Astrocyte (in vitro differentiated cells and primary cell): Measurements from ENCODE around the gene PIGZ. TPM values are rescaled to one million over a fixed set of nuclear protein-coding genes. Genes with fewer than 3 reads are reported as not detected.

Experiments
- DNase-seq: peaks from one replicate; pipeline ENCODE4 v3.0.0-alpha.2; 2010; ENCODE audit warnings: low read depth
- FAIRE-seq: peaks from 2 replicates; lab custom pipeline; 2011; peaks lifted over from hg19 to GRCh38; lab: Jason Lieb, UNC
- H2AFZ ChIP-seq: 2 replicates; pipeline ENCODE4 v1.6.0; 2012; ENCODE audit warnings: low read depth, low read length, inconsistent platforms
- H3K27ac ChIP-seq: 2 replicates; pipeline ENCODE4 v1.5.1; 2011; ENCODE audit warnings: low read depth, low read length, inconsistent platforms
- H3K27me3 ChIP-seq: 2 replicates; pipeline ENCODE4 v1.6.0; 2011; ENCODE audit warnings: low read length, inconsistent platforms; ENCODE audit not compliant: insufficient read depth
- H3K36me3 ChIP-seq: 2 replicates; pipeline ENCODE4 v1.5.1; 2011; ENCODE audit warnings: low read length, inconsistent platforms; ENCODE audit not compliant: insufficient read depth
- H3K4me1 ChIP-seq: 2 replicates; pipeline ENCODE4 v1.5.1; 2011; ENCODE audit warnings: low read length, inconsistent platforms; ENCODE audit not compliant: insufficient read depth
- H3K4me2 ChIP-seq: 2 replicates; pipeline ENCODE4 v1.6.0; 2012; ENCODE audit warnings: low read length, inconsistent platforms
- H3K4me3 ChIP-seq: 2 replicates; pipeline ENCODE4 v1.5.1; 2011; ENCODE audit warnings: low read depth, mild to moderate bottlenecking, low read length, inconsistent platforms; ENCODE audit not compliant: insufficient read depth
- H3K79me2 ChIP-seq: 2 replicates; pipeline ENCODE4 v1.6.0; 2012; ENCODE audit warnings: mild to moderate bottlenecking, low read length, inconsistent platforms; ENCODE audit not compliant: insufficient read depth
- H3K9ac ChIP-seq: 2 replicates; pipeline ENCODE4 v1.6.0; 2012; ENCODE audit warnings: mild to moderate bottlenecking, low read length, inconsistent platforms
- H3K9me3 ChIP-seq: 2 replicates; pipeline ENCODE4 v1.5.1; 2012; ENCODE audit warnings: low read depth, mild to moderate bottlenecking, low read length, inconsistent platforms; ENCODE audit not compliant: insufficient read depth
- H4K20me1 ChIP-seq: 2 replicates; pipeline ENCODE4 v1.6.0; 2012; ENCODE audit warnings: low read length, inconsistent platforms; ENCODE audit not compliant: insufficient read depth
- H3K27ac Mint-ChIP-seq: one replicate; pipeline ENCODE4 v1.8.0; 2021; ENCODE audit warnings: mild to moderate bottlenecking, mixed read lengths; ENCODE audit not compliant: unreplicated experiment
- H3K27me3 Mint-ChIP-seq: one replicate; pipeline ENCODE4 v1.8.0; 2021; ENCODE audit warnings: low read depth, mixed read lengths; ENCODE audit not compliant: unreplicated experiment
- H3K36me3 Mint-ChIP-seq: one replicate; pipeline ENCODE4 v1.8.0; 2021; ENCODE audit warnings: low read depth, mixed read lengths; ENCODE audit not compliant: unreplicated experiment
- H3K4me1 Mint-ChIP-seq: one replicate; pipeline ENCODE4 v1.8.0; 2021; ENCODE audit warnings: low read depth, mixed read lengths; ENCODE audit not compliant: unreplicated experiment
- H3K4me3 Mint-ChIP-seq: one replicate; pipeline ENCODE4 v1.8.0; 2021; ENCODE audit warnings: mild to moderate bottlenecking, moderate library complexity, mixed read lengths; ENCODE audit not compliant: unreplicated experiment
- H3K9me3 Mint-ChIP-seq: one replicate; pipeline ENCODE4 v1.8.0; 2021; ENCODE audit warnings: mild to moderate bottlenecking, mixed read lengths; ENCODE audit not compliant: unreplicated experiment
- CTCF ChIP-seq: IDR thresholded peaks from 2 replicates; pipeline ENCODE4 v1.5.1; 2011; ENCODE audit warnings: low read depth, mild to moderate bottlenecking, inconsistent platforms, low read length, moderate library complexity; ENCODE audit not compliant: insufficient read depth
- EZH2 ChIP-seq: IDR thresholded peaks from 2 replicates; pipeline ENCODE4 v1.6.1; 2012; ENCODE audit warnings: mild to moderate bottlenecking, low read length, inconsistent platforms; ENCODE audit not compliant: insufficient read depth
- total RNA-seq: library from RNA; stranded (reverse); gene quantifications from 2 replicates; pipeline ENCODE4 v1.2.1, GENCODE V29; 2021

PIGZ gene
- total RNA-seq, 1 donor from 2014 or later = 0.54 TPM

GRCh38 chr3:196985954-196986885, 17.6 kb upstream of the PIGZ start:
- peaks cover 28% of the 10 kb centered on the region for H3K27me3 Mint-ChIP-seq
- no peak for DNase-seq
- no peak overlapping the region for H3K27ac ChIP-seq
- no peak overlapping the region for H3K4me2 ChIP-seq
- no peaks in the 10 kb centered on the region for H4K20me1 ChIP-seq
- no peak overlapping the region for H3K9ac ChIP-seq
- peaks cover 3% of the 10 kb centered on the region for H3K36me3 Mint-ChIP-seq
- H3K79me2 ChIP-seq = no peaks in the 10 kb centered on the region
- no peaks in the 10 kb centered on the region for H3K4me1 ChIP-seq
- H3K4me3 ChIP-seq = no peak overlapping the region
- peaks cover 2% of the 10 kb centered on the region for H3K9me3 ChIP-seq
- no peak overlapping the region for H3K4me3 Mint-ChIP-seq
- H3K27me3 ChIP-seq = peaks cover 3% of the 10 kb centered on the region
- no peaks in the 10 kb centered on the region for H3K4me1 Mint-ChIP-seq
- peaks cover 7% of the 10 kb centered on the region for H3K9me3 Mint-ChIP-seq
- no peak for TF ChIP-seq EZH2
- TF ChIP-seq CTCF = peak; percentile 12
- H3K27ac Mint-ChIP-seq = no peak overlapping the region
- H2AFZ ChIP-seq = no peak overlapping the region
- no peak for FAIRE-seq
- H3K36me3 ChIP-seq = no peaks in the 10 kb centered on the region

GRCh38 chr3:196985298-196985697, 16.7 kb upstream of the PIGZ start:
- H3K4me3 Mint-ChIP-seq = no peak overlapping the region
- Histone ChIP-seq H3K4me1 (no peaks in the 10 kb centered on the region), H3K36me3 (no peaks in the 10 kb centered on the region), H3K4me3 (no peak overlapping the region), H3K9ac (no peak overlapping the region), H3K4me2 (no peak overlapping the region), H3K79me2 (no peaks in the 10 kb centered on the region), H3K27ac (no peak overlapping the region), H3K27me3 (peaks cover 3% of the 10 kb centered on the region), H2AFZ (no peak overlapping the region), H3K9me3 (peaks cover 2% of the 10 kb centered on the region), H4K20me1 (no peaks in the 10 kb centered on the region)
- peaks cover 7% of the 10 kb centered on the region for H3K9me3 Mint-ChIP-seq
- DNase-seq (no peak), FAIRE-seq (no peak)
- H3K27ac Mint-ChIP-seq = no peak overlapping the region
- H3K36me3 Mint-ChIP-seq = no peaks in the 10 kb centered on the region
- H3K4me1 Mint-ChIP-seq = no peaks in the 10 kb centered on the region
- TF ChIP-seq CTCF = no peak
- no peak for TF ChIP-seq EZH2
- H3K27me3 Mint-ChIP-seq = peaks cover 25% of the 10 kb centered on the region

- H3K27ac Mint-ChIP-seq = no peak overlapping the region
- Histone ChIP-seq H3K4me3 (no peak overlapping the region), H3K79me2 (no peaks in the 10 kb centered on the region), H3K4me1 (no peaks in the 10 kb centered on the region), H3K4me2 (no peak overlapping the region), H3K27ac (no peak overlapping the region), H3K9me3 (peaks cover 2% of the 10 kb centered on the region), H3K36me3 (no peaks in the 10 kb centered on the region), H3K27me3 (peaks cover 3% of the 10 kb centered on the region), H4K20me1 (no peaks in the 10 kb centered on the region), H2AFZ (no peak overlapping the region), H3K9ac (no peak overlapping the region)
- H3K27me3 Mint-ChIP-seq = peaks cover 22% of the 10 kb centered on the region
- H3K4me3 Mint-ChIP-seq = no peak overlapping the region
- TF ChIP-seq CTCF (no peak), EZH2 (no peak)
- FAIRE-seq = no peak
- H3K4me1 Mint-ChIP-seq = no peaks in the 10 kb centered on the region
- peaks cover 7% of the 10 kb centered on the region for H3K9me3 Mint-ChIP-seq
- no peak for DNase-seq
- H3K36me3 Mint-ChIP-seq = no peaks in the 10 kb centered on the region
Measured at GRCh38 chr3:196983186-196983585, 14.6 kb upstream of the PIGZ start.
